Measurements from ENCODE around the gene KIF12.

Gene KIF12

DNA sequence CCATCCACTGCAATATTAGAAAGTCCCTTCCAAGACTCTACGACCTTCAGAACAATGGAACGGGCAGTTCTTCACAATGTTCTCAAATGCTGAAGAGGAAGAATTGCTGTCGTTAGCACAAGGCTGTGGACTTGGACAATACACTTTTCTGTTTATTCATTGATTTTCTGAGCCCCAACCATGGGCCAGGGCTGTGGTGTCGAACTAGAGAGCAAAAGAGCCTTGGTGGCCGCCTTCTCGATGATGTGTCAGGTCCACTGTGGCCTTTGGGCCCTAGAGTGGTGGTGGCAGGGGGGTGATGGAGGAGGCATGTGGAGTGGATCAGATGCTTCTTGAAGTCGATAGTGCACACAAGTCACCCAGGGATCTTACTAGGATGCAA lies 18.5 kb upstream of the KIF12 start:
- no peaks in the 10 kb centered on the region for H3K9me3 ChIP-seq
- no peaks in the 10 kb centered on the region for H3K4me1 ChIP-seq (ENCODE audit: control insufficient read depth in 1 of 2, insufficient read depth in 1 of 2, low read depth in 1 of 2, low read length in 1 of 2)
- no peaks in the 10 kb centered on the region for H3K36me3 ChIP-seq
- TF ChIP-seq, protein P1, sequence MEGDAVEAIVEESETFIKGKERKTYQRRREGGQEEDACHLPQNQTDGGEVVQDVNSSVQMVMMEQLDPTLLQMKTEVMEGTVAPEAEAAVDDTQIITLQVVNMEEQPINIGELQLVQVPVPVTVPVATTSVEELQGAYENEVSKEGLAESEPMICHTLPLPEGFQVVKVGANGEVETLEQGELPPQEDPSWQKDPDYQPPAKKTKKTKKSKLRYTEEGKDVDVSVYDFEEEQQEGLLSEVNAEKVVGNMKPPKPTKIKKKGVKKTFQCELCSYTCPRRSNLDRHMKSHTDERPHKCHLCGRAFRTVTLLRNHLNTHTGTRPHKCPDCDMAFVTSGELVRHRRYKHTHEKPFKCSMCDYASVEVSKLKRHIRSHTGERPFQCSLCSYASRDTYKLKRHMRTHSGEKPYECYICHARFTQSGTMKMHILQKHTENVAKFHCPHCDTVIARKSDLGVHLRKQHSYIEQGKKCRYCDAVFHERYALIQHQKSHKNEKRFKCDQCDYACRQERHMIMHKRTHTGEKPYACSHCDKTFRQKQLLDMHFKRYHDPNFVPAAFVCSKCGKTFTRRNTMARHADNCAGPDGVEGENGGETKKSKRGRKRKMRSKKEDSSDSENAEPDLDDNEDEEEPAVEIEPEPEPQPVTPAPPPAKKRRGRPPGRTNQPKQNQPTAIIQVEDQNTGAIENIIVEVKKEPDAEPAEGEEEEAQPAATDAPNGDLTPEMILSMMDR (IDR thresholded peaks at IDR 0.05): no peak
- no peak overlapping the region for H3K27ac ChIP-seq
- no peak overlapping the region for H3K4me3 ChIP-seq (ENCODE audit: low read depth in 1 of 2, low read length in 1 of 2)
- H3K27me3 ChIP-seq: peaks cover 41% of the 10 kb centered on the region

DNA sequence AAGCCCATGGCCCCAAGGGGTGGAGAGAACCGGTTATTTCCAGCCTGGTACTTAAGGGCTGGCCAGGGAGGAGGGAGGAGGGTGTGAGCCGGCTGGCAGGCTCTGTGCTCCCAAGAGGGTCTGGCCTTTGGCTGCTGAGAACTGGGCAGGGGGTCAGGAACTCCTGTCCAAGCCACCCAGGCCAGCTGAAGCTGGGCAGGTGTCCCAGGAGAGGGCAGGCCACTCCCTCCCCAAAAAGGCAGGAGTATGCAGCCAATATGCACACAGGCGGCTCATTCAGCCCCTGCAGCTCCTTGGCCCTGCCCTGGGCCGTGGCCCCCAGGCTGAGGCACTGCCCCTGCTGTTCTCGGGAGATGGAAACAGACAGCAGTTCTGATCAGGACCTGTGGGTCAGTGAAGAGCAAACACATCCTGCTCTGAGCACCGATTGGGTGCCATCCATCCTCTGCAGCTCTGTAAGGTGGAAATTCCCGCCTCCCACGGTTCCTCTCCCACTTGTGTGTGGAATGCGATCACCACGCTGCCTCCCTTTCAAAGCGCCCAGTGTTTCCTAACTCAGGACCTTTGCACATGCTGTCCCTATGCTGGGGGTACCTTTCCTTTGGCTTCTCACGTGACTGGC lies 17.1 kb upstream of the KIF12 start:
- H3K27ac ChIP-seq: no peak overlapping the region
- no peaks in the 10 kb centered on the region for H3K36me3 ChIP-seq
- peaks cover 44% of the 10 kb centered on the region for H3K27me3 ChIP-seq
- no peaks in the 10 kb centered on the region for H3K9me3 ChIP-seq
- TF ChIP-seq, protein P1 (IDR thresholded peaks at IDR 0.05): no peak
- H3K4me3 ChIP-seq (ENCODE audit: low read depth in 1 of 2, low read length in 1 of 2): no peak overlapping the region
- H3K4me1 ChIP-seq (ENCODE audit: control insufficient read depth in 1 of 2, insufficient read depth in 1 of 2, low read depth in 1 of 2, low read length in 1 of 2): no peaks in the 10 kb centered on the region

DNA sequence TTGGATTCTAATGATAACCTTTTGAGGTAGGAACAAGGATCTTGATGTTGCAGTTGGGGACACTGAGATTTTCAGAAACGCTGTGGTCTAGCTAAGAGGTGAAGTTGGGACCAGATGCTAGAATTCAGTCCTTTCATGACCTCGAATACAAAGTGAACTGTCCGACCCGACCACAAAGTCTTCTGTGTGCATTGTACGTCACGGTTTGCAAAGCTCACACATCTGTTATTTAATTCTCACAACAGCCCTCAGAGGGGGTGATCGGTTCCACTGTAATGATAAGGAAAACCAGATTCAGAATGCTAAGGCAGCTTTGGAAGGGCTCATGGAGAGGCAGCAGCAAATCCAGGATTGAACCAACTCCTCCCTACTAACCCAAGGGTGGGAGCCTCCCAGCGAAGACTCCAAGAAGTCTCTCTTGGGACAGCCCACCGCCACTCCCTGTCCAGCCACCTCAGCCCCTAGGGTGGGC lies 16.6 kb upstream of the KIF12 start:
- Histone ChIP-seq H3K27ac (no peak overlapping the region), H3K36me3 (no peaks in the 10 kb centered on the region), H3K27me3 (peaks cover 44% of the 10 kb centered on the region), H3K9me3 (no peaks in the 10 kb centered on the region), H3K4me1 (ENCODE audit: control insufficient read depth in 1 of 2, insufficient read depth in 1 of 2, low read depth in 1 of 2, low read length in 1 of 2) (no peaks in the 10 kb centered on the region), H3K4me3 (ENCODE audit: low read depth in 1 of 2, low read length in 1 of 2) (no peak overlapping the region)
- TF ChIP-seq, protein P1 (IDR thresholded peaks at IDR 0.05): no peak

GRCh38 chr9:114114364-114114763 lies 15.3 kb upstream of the KIF12 start:
- no peaks in the 10 kb centered on the region for H3K4me1 ChIP-seq (ENCODE audit: control insufficient read depth in 1 of 2, insufficient read depth in 1 of 2, low read depth in 1 of 2, low read length in 1 of 2)
- TF ChIP-seq, protein P1 (IDR thresholded peaks at IDR 0.05): no peak
- H3K36me3 ChIP-seq: no peaks in the 10 kb centered on the region
- H3K27me3 ChIP-seq: peaks cover 42% of the 10 kb centered on the region
- H3K9me3 ChIP-seq: no peaks in the 10 kb centered on the region
- H3K4me3 ChIP-seq (ENCODE audit: low read depth in 1 of 2, low read length in 1 of 2): no peak overlapping the region
- no peak overlapping the region for H3K27ac ChIP-seq

GRCh38 chr9:114112778-114113584 lies 13.9 kb upstream of the KIF12 start:
- H3K27ac ChIP-seq: no peak overlapping the region
- H3K4me3 ChIP-seq (ENCODE audit: low read depth in 1 of 2, low read length in 1 of 2): no peak overlapping the region
- H3K36me3 ChIP-seq: no peaks in the 10 kb centered on the region
- H3K27me3 ChIP-seq: peaks cover 29% of the 10 kb centered on the region
- H3K9me3 ChIP-seq: no peaks in the 10 kb centered on the region
- TF ChIP-seq, protein P1 (IDR thresholded peaks at IDR 0.05): no peak
- H3K4me1 ChIP-seq (ENCODE audit: control insufficient read depth in 1 of 2, insufficient read depth in 1 of 2, low read depth in 1 of 2, low read length in 1 of 2): no peaks in the 10 kb centered on the region
